Endodermal cell (in vitro differentiated cells): ENCODE measurements around the gene ELAC1. TPM values are rescaled to one million over a fixed set of nuclear protein-coding genes. Genes with fewer than 3 reads are reported as not detected.

Source experiments
- DNase-seq: peaks from one replicate; pipeline ENCODE4 v3.0.0-alpha.2; 2017
- H3K27ac ChIP-seq: 2 replicates; pipeline ENCODE4 v1.5.1; 2013; ENCODE audit warnings: mild to moderate bottlenecking, low read depth, low read length, moderate library complexity
- H3K27me3 ChIP-seq: 2 replicates; pipeline ENCODE4 v1.6.1; 2013; ENCODE audit warnings: mild to moderate bottlenecking, low read length, moderate library complexity; ENCODE audit not compliant: insufficient read depth, control insufficient read depth, poor library complexity, severe bottlenecking
- H3K36me3 ChIP-seq: 2 replicates; pipeline ENCODE4 v1.7.0; 2013; ENCODE audit warnings: mild to moderate bottlenecking, low read length, moderate library complexity; ENCODE audit not compliant: control insufficient read depth, insufficient read depth
- H3K4me1 ChIP-seq: one replicate; pipeline ENCODE4 v1.7.0; 2013; ENCODE audit warnings: low read length; ENCODE audit not compliant: control insufficient read depth, insufficient read depth
- H3K4me3 ChIP-seq: 2 replicates; pipeline ENCODE4 v1.5.1; 2013; ENCODE audit warnings: mild to moderate bottlenecking, low read length, moderate library complexity
- H3K9ac ChIP-seq: 2 replicates; pipeline ENCODE4 v1.6.1; 2013; ENCODE audit warnings: mild to moderate bottlenecking, low read length, moderate library complexity; ENCODE audit not compliant: poor library complexity, severe bottlenecking; ENCODE audit errors: extremely low read depth
- H3K9me3 ChIP-seq: 2 replicates; pipeline ENCODE4 v1.6.1; 2013; ENCODE audit warnings: mild to moderate bottlenecking, low read length, moderate library complexity; ENCODE audit not compliant: control insufficient read depth
- H3K27ac Mint-ChIP-seq: 2 replicates; pipeline ENCODE4 v1.8.0; 2020; ENCODE audit warnings: mixed read lengths
- H3K27me3 Mint-ChIP-seq: 2 replicates; pipeline ENCODE4 v1.8.0; 2021; ENCODE audit warnings: mild to moderate bottlenecking, mixed read lengths; ENCODE audit not compliant: insufficient read depth
- H3K36me3 Mint-ChIP-seq: 2 replicates; pipeline ENCODE4 v1.8.0; 2020; ENCODE audit warnings: low read depth, mixed read lengths
- H3K4me1 Mint-ChIP-seq: 2 replicates; pipeline ENCODE4 v1.8.0; 2020; ENCODE audit warnings: mixed read lengths
- H3K4me3 Mint-ChIP-seq: 2 replicates; pipeline ENCODE4 v1.8.0; 2020; ENCODE audit warnings: mild to moderate bottlenecking, moderate library complexity, mixed read lengths
- H3K9me3 Mint-ChIP-seq: 2 replicates; pipeline ENCODE4 v1.8.0; 2020; ENCODE audit warnings: mild to moderate bottlenecking, mixed read lengths
- CTCF ChIP-seq: fragments of 200-600 bp; sonication (generic); conservative IDR thresholded peaks from 2 replicates; pipeline ENCODE4 v1.5.0; 2021; ENCODE audit warnings: antibody characterized with exemption, mild to moderate bottlenecking
- WGBS, 2 experiments: methylation state at CpG; one replicate each; pipeline versions ENCODE4 v1.1.5 to v1.1.7; 2013; ENCODE audit warnings: missing lambda C conversion rate in 2 of 2, mixed read lengths in 1 of 2; ENCODE audit not compliant: insufficient coverage in 1 of 2, insufficient read length in 1 of 2; 5-methylcytosine and 5-hydroxymethylcytosine counted together
- total RNA-seq, 2 donors: library from RNA; stranded (reverse); fragmentation: NEBNext Ultra II Directional in 1 of 2; extraction: Animal tissue kit (Norgen Biotek cat#: 25700) in 1 of 2; gene quantifications; 2 replicates in 1 of 2; 3 replicates in 1 of 2; pipeline ENCODE4 v1.2.1, GENCODE V29; 2021

Gene ELAC1
- total RNA-seq, 2 donors from 2014 or later = 5.1 to 7.4 TPM

GRCh38 chr18:50933684-50934083, 34.2 kb upstream of the ELAC1 start:
- Mint-ChIP-seq H3K27ac (no peak overlapping the region), H3K4me1 (no peaks in the 10 kb centered on the region), H3K27me3 (no peaks in the 10 kb centered on the region), H3K9me3 (no peaks in the 10 kb centered on the region), H3K4me3 (no peak overlapping the region), H3K36me3 (peaks cover 48% of the 10 kb centered on the region)
- Histone ChIP-seq H3K9ac (no peak overlapping the region), H3K27me3 (no peaks in the 10 kb centered on the region), H3K9me3 (peaks cover 7% of the 10 kb centered on the region), H3K36me3 (peaks cover 85% of the 10 kb centered on the region), H3K4me1 (no peaks in the 10 kb centered on the region), H3K27ac (no peak overlapping the region), H3K4me3 (no peak overlapping the region)
- DNase-seq = no peak
- TF ChIP-seq CTCF = no peak
- WGBS, 2 experiments = 87% methylated on average over 3 to 5 of the region's 5 CpGs

GRCh38 chr18:50934545-50935211, 33.2 kb upstream of the ELAC1 start:
- DNase-seq = no peak
- H3K9me3 ChIP-seq = no peaks in the 10 kb centered on the region
- no peak for TF ChIP-seq CTCF
- no peak overlapping the region for H3K9ac ChIP-seq
- Mint-ChIP-seq H3K27me3 (no peaks in the 10 kb centered on the region), H3K9me3 (no peaks in the 10 kb centered on the region), H3K4me3 (no peak overlapping the region), H3K27ac (no peak overlapping the region), H3K4me1 (no peaks in the 10 kb centered on the region), H3K36me3 (peaks cover 47% of the 10 kb centered on the region)
- WGBS, 2 experiments = 93 to 95% methylated on average over 3 to 6 of the region's 6 CpGs
- H3K36me3 ChIP-seq = peaks cover 85% of the 10 kb centered on the region
- no peaks in the 10 kb centered on the region for H3K27me3 ChIP-seq
- no peak overlapping the region for H3K4me3 ChIP-seq
- no peaks in the 10 kb centered on the region for H3K4me1 ChIP-seq
- H3K27ac ChIP-seq = no peak overlapping the region

GRCh38 chr18:50935493-50936191, 32.2 kb upstream of the ELAC1 start:
- Mint-ChIP-seq H3K27ac (no peak overlapping the region), H3K4me3 (no peak overlapping the region), H3K27me3 (no peaks in the 10 kb centered on the region), H3K9me3 (no peaks in the 10 kb centered on the region), H3K36me3 (peaks cover 44% of the 10 kb centered on the region), H3K4me1 (no peaks in the 10 kb centered on the region)
- no peak for TF ChIP-seq CTCF
- Histone ChIP-seq H3K4me1 (no peaks in the 10 kb centered on the region), H3K27me3 (no peaks in the 10 kb centered on the region), H3K9me3 (no peaks in the 10 kb centered on the region), H3K4me3 (no peak overlapping the region), H3K9ac (no peak overlapping the region), H3K27ac (peak overlapping the region; percentile 50), H3K36me3 (peaks cover 86% of the 10 kb centered on the region)
- no peak for DNase-seq
- 87 to 100% methylated on average over 2 to 6 of the region's 6 CpGs for WGBS, 2 experiments
